ENCODE data around the gene PHAF1. TPM values are rescaled to one million over a fixed set of nuclear protein-coding genes. Genes with fewer than 3 reads are reported as not detected.

Gene PHAF1
- total RNA-seq, 1 donor from 2014 or later: 10.4 TPM

- no peaks in the 10 kb centered on the region for H3K9me3 ChIP-seq (replicated peaks)
Observed at GRCh38 chr16:67195676-67196075, 85.9 kb downstream of the PHAF1 start.

GRCh38 chr16:67196881-67197280 is 87.1 kb downstream of the PHAF1 start:
- intact Hi-C loops (cut with micrococcal nuclease): no loop called here
- H3K4me1 ChIP-seq: peaks cover 48% of the 10 kb centered on the region
- no peak overlapping the region for H3K4me3 ChIP-seq
- TF ChIP-seq CTCF (IDR thresholded peaks at IDR 0.05; ENCODE audit: borderline replicate concordance): no peak
- peaks cover 63% of the 10 kb centered on the region for H3K36me3 ChIP-seq
- no peak overlapping the region for H3K27ac ChIP-seq (replicated peaks)
- H3K9me3 ChIP-seq (replicated peaks): no peaks in the 10 kb centered on the region
- DNase-seq: no peak
- no peaks in the 10 kb centered on the region for H3K27me3 ChIP-seq (ENCODE audit: low read depth)

More at GRCh38 chr16:67195676-67196075, 85.9 kb downstream of the PHAF1 start:
- TF ChIP-seq CTCF (IDR thresholded peaks at IDR 0.05; ENCODE audit: borderline replicate concordance): no peak
- Histone ChIP-seq H3K4me3 (no peak overlapping the region), H3K27ac (replicated peaks) (no peak overlapping the region), H3K27me3 (ENCODE audit: low read depth) (no peaks in the 10 kb centered on the region), H3K36me3 (peaks cover 55% of the 10 kb centered on the region), H3K4me1 (peaks cover 60% of the 10 kb centered on the region)
- no peak for DNase-seq
- intact Hi-C loops (cut with micrococcal nuclease): no loop called here

GRCh38 chr16:67197704-67198103 is 88.0 kb downstream of the PHAF1 start:
- no peaks in the 10 kb centered on the region for H3K9me3 ChIP-seq (replicated peaks)
- DNase-seq: no peak
- no peak for TF ChIP-seq CTCF (IDR thresholded peaks at IDR 0.05; ENCODE audit: borderline replicate concordance)
- intact Hi-C loops (cut with micrococcal nuclease): no loop called here
- no peak overlapping the region for H3K4me3 ChIP-seq
- H3K27ac ChIP-seq (replicated peaks): no peak overlapping the region
- H3K36me3 ChIP-seq: peaks cover 69% of the 10 kb centered on the region
- H3K4me1 ChIP-seq: peaks cover 42% of the 10 kb centered on the region
- no peaks in the 10 kb centered on the region for H3K27me3 ChIP-seq (ENCODE audit: low read depth)

Other genes starting within 250 kb of the PHAF1 start
- 2.8 TPM for gene PDP2, start 229.4 kb upstream of the PHAF1 start, total RNA-seq
- not detected for gene CDH16, start 191.1 kb upstream of the PHAF1 start, total RNA-seq
- 135 TPM for gene RRAD, start 184.4 kb upstream of the PHAF1 start, total RNA-seq
- gene CIAO2B, start 175.5 kb upstream of the PHAF1 start, total RNA-seq: 127 TPM
- 88.5 TPM for gene CES2, start 174.4 kb upstream of the PHAF1 start, total RNA-seq
- gene CES3, start 148.7 kb upstream of the PHAF1 start, total RNA-seq: 1.0 TPM
- gene CES4A, start 121.4 kb upstream of the PHAF1 start, total RNA-seq: 11.0 TPM
- 25.2 TPM for gene CBFB, start 80.8 kb upstream of the PHAF1 start, total RNA-seq
- 9.8 TPM for gene B3GNT9, start 41.1 kb downstream of the PHAF1 start, total RNA-seq
- gene TRADD, start 50.0 kb downstream of the PHAF1 start, total RNA-seq: 9.8 TPM
- 9.4 TPM for gene FBXL8, start 50.0 kb downstream of the PHAF1 start, total RNA-seq
- 70.5 TPM for gene HSF4, start 54.8 kb downstream of the PHAF1 start, total RNA-seq
- 110 TPM for gene NOL3, start 60.6 kb downstream of the PHAF1 start, total RNA-seq
- gene MATCAP1, start 74.0 kb downstream of the PHAF1 start, total RNA-seq: 14.2 TPM
- gene EXOC3L1, start 80.2 kb downstream of the PHAF1 start, total RNA-seq: 3.9 TPM
- 35.9 TPM for gene E2F4, start 82.2 kb downstream of the PHAF1 start, total RNA-seq
- 0.80 TPM for gene ELMO3, start 89.2 kb downstream of the PHAF1 start, total RNA-seq
- 11.5 TPM for gene TMEM208, start 117.2 kb downstream of the PHAF1 start, total RNA-seq
- 18.0 TPM for gene FHOD1, start 137.5 kb downstream of the PHAF1 start, total RNA-seq
- gene SLC9A5, start 139.0 kb downstream of the PHAF1 start, total RNA-seq: 1.3 TPM
- 1.1 TPM for gene PLEKHG4, start 169.6 kb downstream of the PHAF1 start, total RNA-seq
- gene KCTD19, start 216.8 kb downstream of the PHAF1 start, total RNA-seq: not detected
- not detected for gene LRRC36, start 216.9 kb downstream of the PHAF1 start, total RNA-seq

All from left ventricle myocardium inferior (tissue), 1 donor.